GM12864 (cell line): ENCODE results near the gene LCE2D.

Source experiments
- DNase-seq: peaks from one replicate; pipeline ENCODE4 v3.0.0-alpha.2; 2011; ENCODE audit warnings: low read depth
- H3K4me3 ChIP-seq: 2 replicates; pipeline ENCODE4 v1.5.1; 2011; ENCODE audit warnings: mild to moderate bottlenecking, low read depth, low read length, control low read depth
- TF ChIP-seq, protein P1 (sequence below): IDR thresholded peaks from 2 replicates; pipeline ENCODE4 v1.5.1; 2011; ENCODE audit warnings: low read depth, mild to moderate bottlenecking, moderate library complexity, low read length, control low read depth, inconsistent platforms; ENCODE audit errors: missing control alignments

Gene LCE2D

DNA sequence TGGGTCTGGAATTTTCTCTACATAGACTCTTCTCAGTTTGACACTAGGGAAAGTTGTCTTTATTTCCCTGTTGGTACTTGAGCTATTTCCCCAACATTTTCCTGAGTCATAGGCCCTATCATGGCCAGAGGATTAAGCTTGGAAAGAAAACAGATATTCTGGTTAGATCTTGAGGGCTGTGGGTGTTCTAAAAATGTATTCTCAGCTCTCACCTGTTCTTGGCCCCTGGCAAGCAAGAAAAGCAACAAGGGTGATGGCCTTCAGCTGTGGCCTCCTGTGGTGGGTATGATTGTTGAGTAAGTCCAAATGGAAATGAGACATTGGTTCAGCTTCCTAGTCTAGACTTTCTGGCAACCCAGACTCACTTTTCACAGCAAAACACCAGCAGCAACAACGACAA lies 22.8 kb upstream of the LCE2D start:
- TF ChIP-seq, protein P1, sequence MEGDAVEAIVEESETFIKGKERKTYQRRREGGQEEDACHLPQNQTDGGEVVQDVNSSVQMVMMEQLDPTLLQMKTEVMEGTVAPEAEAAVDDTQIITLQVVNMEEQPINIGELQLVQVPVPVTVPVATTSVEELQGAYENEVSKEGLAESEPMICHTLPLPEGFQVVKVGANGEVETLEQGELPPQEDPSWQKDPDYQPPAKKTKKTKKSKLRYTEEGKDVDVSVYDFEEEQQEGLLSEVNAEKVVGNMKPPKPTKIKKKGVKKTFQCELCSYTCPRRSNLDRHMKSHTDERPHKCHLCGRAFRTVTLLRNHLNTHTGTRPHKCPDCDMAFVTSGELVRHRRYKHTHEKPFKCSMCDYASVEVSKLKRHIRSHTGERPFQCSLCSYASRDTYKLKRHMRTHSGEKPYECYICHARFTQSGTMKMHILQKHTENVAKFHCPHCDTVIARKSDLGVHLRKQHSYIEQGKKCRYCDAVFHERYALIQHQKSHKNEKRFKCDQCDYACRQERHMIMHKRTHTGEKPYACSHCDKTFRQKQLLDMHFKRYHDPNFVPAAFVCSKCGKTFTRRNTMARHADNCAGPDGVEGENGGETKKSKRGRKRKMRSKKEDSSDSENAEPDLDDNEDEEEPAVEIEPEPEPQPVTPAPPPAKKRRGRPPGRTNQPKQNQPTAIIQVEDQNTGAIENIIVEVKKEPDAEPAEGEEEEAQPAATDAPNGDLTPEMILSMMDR, result no peak
- no peak for DNase-seq

DNA sequence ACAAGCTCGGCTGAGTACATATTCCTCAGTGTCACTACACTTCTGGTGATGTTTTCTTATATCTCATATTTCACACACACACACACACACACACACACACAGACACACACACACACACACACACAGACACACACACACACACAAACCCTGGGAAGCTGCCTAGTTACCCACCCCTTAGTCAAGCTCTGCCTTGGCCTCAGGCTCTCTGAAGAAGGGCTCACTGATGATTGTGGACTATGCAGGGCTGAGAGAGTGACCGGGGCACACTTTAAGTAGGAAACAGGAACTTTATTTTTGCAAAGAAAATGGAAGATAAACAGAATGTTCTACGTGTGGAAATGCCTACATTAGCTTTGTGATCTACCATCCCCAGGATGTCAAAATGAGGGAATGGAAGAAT lies 19.2 kb upstream of the LCE2D start:
- TF ChIP-seq, protein P1, result no peak
- no peak for DNase-seq
- no peak overlapping the region for H3K4me3 ChIP-seq

More for the DNA sequence above, 22.8 kb upstream of the LCE2D start:
- no peak overlapping the region for H3K4me3 ChIP-seq

DNA sequence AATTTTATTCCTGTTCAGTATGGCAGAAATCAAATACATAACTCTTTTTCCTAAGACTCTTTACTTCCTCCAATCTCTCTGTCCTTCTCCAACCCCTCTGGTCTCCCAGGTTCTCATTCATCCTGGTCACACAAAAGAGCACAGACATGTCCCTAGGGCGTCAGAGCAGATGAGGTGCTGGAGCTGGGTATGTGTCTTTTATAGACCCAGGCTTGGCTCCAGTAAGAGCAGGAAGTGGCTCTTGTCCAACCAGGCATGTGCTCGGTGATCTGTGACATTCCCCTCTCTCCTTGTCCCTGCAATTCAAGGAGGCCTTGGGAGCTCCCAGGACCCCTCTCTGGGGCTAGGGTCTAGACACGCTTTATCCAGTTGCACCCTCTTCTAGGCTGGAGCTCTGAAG lies 18.0 kb upstream of the LCE2D start:
- no peak for DNase-seq
- TF ChIP-seq, protein P1, result no peak
- no peak overlapping the region for H3K4me3 ChIP-seq

DNA sequence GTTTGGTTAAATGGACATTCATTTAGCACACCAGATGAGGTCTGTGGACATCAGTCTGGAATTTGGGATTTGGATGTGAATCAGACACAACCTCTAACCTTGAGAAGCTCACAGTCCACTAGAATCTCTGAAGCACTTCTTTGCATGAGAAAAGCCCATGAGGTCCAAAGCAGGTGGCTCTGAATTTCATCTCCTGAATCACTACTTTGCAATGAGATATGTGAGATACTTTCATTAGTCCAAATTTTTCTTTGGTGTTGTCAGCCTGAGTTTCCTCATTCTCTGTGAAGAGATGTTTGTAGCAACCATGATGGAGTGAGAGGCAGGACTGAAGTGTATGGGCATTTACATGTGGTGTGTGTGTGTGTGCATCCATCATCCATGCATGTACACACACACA lies 16.5 kb upstream of the LCE2D start:
- no peak for DNase-seq
- H3K4me3 ChIP-seq, result no peak overlapping the region
- TF ChIP-seq, protein P1, result no peak

DNA sequence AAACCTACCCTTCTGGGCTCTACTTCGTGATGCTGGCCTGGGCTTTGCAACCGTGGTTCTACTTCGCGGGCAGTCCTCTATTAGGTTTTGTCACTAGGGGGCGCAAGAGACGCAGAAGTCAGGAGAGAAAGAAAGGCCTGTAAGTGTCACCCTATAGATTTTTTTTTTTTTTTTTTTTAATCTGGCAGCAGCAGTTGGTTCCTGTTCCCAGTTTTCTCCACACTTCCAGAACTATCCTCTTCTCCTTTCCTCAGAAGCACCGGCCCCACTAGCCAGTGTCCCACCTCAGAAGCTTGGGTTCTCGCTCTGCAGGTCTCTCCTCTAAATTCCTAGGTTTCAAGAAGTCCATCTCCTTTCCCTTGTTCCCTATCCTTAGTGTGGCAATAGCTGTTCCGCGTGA lies 9.1 kb upstream of the LCE2D start:
- peak; percentile 5 for DNase-seq
- no peak overlapping the region for H3K4me3 ChIP-seq
- TF ChIP-seq, protein P1, result peak; percentile 82

DNA sequence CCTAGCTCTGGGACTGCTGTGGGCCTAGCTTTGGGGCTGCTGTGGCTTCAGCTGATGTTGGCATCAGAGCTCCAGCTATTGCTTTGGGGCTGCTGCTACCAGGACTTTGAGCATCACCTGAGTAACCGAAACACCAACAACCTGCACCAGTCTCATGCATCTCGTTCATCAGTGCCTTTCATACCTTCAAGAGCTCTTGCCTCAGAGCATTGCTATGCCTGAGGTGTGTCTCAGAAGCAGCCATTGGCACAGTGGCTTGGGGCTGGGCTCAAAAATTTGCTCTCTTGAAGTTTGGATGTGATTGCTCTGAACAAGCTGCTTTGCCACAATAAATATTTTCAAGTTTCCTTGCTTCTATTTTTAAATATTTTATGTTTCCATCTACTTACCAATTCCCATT lies 6.7 kb upstream of the LCE2D start:
- no peak overlapping the region for H3K4me3 ChIP-seq
- no peak for DNase-seq
- TF ChIP-seq, protein P1, result no peak

DNA sequence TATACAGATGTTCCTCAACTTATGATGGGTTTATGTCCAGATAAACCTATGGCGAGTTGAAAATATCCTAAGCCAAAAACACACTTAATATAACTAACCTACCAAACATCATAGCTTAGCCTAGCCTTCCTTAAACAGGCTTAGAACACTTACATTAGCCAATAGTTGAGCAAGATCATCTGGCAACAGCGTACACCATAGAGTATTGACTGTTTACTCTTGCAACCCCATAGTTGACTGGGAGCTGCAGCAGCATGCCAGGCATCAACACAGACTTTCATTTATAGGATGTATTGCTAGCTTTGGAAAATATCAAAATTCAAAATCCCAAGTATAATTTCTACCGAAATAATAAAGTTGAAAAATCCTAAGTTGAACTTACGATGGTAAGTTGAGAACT lies 5.5 kb upstream of the LCE2D start:
- TF ChIP-seq, protein P1, result no peak
- no peak for DNase-seq
- no peak overlapping the region for H3K4me3 ChIP-seq
